Epithelial cell of umbilical artery (primary cell): Measurements from ENCODE around the gene TRIM50. TPM values are rescaled to one million over a fixed set of nuclear protein-coding genes. Genes with fewer than 3 reads are reported as not detected.

ENCODE experiments used
- total RNA-seq: library from RNA; depleted of rRNA; stranded (reverse); fragments of >200 nt; gene quantifications from 2 replicates; pipeline ENCODE4 v1.2.3, GENCODE V29; 2014

Gene TRIM50
- not detected in 2 replicates for total RNA-seq

DNA sequence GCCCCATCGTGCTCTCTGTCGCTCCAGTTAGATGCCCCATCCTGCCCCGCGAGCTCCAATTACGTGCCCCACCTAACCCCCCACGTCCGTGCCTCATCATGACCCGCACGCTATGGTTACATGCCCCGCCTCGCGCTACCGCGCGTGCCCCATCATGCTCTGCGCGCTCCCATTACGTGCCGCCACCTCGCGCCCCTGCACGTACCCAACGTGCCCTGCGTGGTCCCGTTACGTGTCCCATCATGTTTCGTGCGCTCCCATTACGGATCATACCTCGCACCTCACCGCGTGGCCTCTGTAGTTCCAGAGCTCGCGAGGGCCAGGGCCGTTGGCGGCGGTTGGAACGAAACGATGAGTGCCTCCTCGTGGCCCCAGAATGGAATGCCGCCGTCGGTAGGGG, at the start of gene TRIM50, which contains the start of gene FKBP6:
TSS of gene TRIM50 (minus strand) at position 161 of the 400 bp plus-strand sequence. CDS start 3,295 bp downstream, outside the sequence.
TSS of gene FKBP6 (plus strand) at position 240 of the 400 bp plus-strand sequence. CDS start 268 bp downstream, outside the sequence.

DNA sequence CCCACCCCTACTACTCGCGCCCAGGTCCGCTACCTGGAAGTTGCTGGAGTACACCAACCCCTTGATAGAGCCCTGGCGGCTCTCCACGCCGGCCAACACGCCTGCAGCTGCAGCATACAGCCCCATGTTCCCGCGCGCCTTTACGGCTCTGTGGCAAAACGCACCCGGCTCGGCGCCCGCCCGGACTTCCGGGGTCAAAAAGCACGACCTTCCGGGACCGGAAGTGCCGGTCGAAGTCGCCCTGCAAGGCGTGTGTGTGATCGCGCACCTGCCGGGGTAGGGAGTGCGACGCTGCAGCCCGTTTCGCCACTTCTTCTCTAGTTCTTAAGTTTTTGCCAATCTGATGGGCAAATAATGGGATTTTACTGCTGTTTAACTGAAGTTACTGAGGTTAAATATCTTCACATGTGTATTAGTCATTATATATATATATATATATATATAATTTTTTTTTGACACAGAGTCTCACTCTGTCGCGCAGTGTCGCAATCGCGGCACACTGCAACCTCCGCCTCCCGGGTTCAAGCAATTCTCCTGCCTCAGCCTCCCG, 19.1 kb downstream of the TRIM50 start, which contains the start of gene NSUN5:
TSS of gene NSUN5 (minus strand) at position 162 of the 550 bp plus-strand sequence. CDS start at position 126, 36 bp downstream.

Other genes with a start within 250 kb of the TRIM50 start
- not detected in 2 replicates for gene SPDYE9, start 242.0 kb downstream of the TRIM50 start, total RNA-seq
- 14.6 and 25.4 TPM in 2 replicates for gene NSUN5, start 19.3 kb downstream of the TRIM50 start, total RNA-seq
- gene FKBP6, start 79 bp upstream of the TRIM50 start, total RNA-seq, result not detected in 2 replicates
- 1.1 and 1.6 TPM in 2 replicates for gene FZD9, start 105.7 kb upstream of the TRIM50 start, total RNA-seq
- 43.5 and 58.8 TPM in 2 replicates for gene BAZ1B, start 194.2 kb upstream of the TRIM50 start, total RNA-seq
- 20.1 and 24.0 TPM in 2 replicates for gene BCL7B, start 229.6 kb upstream of the TRIM50 start, total RNA-seq